ENCODE measurements around the gene OSGEP.

Gene OSGEP

GRCh38 chr14:20418501-20418909 lies 36.1 kb downstream of the OSGEP start:
- no peak overlapping the region for H3K4me3 Mint-ChIP-seq
- H3K36me3 Mint-ChIP-seq (ENCODE audit: insufficient read depth) = peaks cover 2% of the 10 kb centered on the region
- no peak overlapping the region for H3K27ac Mint-ChIP-seq (ENCODE audit: low read depth)
- no peaks in the 10 kb centered on the region for H3K27me3 Mint-ChIP-seq
- DNase-seq (ENCODE audit: low spot score in 2 of 2) (no peak), ATAC-seq (replicated peaks; ENCODE audit: extremely low read depth, poor library complexity, severe bottlenecking) (no peak)
- no peaks in the 10 kb centered on the region for H3K9me3 Mint-ChIP-seq
- peaks cover 20% of the 10 kb centered on the region for H3K4me1 Mint-ChIP-seq

- H3K36me3 Mint-ChIP-seq (ENCODE audit: insufficient read depth) = peaks cover 7% of the 10 kb centered on the region
- no peaks in the 10 kb centered on the region for H3K9me3 Mint-ChIP-seq
- H3K27me3 Mint-ChIP-seq = no peaks in the 10 kb centered on the region
- DNase-seq (ENCODE audit: low spot score in 2 of 2) (no peak), ATAC-seq (replicated peaks; ENCODE audit: extremely low read depth, poor library complexity, severe bottlenecking) (no peak)
- H3K4me1 Mint-ChIP-seq = peaks cover 26% of the 10 kb centered on the region
- H3K4me3 Mint-ChIP-seq = no peak overlapping the region
- no peak overlapping the region for H3K27ac Mint-ChIP-seq (ENCODE audit: low read depth)
Measured at GRCh38 chr14:20417250-20418186, 37.1 kb downstream of the OSGEP start.

GRCh38 chr14:20416223-20416622 lies 38.4 kb downstream of the OSGEP start:
- H3K27ac Mint-ChIP-seq (ENCODE audit: low read depth) = no peak overlapping the region
- H3K27me3 Mint-ChIP-seq = no peaks in the 10 kb centered on the region
- H3K4me3 Mint-ChIP-seq = no peak overlapping the region
- peaks cover 34% of the 10 kb centered on the region for H3K4me1 Mint-ChIP-seq
- no peaks in the 10 kb centered on the region for H3K9me3 Mint-ChIP-seq
- peaks cover 7% of the 10 kb centered on the region for H3K36me3 Mint-ChIP-seq (ENCODE audit: insufficient read depth)
- ATAC-seq (replicated peaks; ENCODE audit: extremely low read depth, poor library complexity, severe bottlenecking) (no peak), DNase-seq (ENCODE audit: low spot score in 2 of 2) (no peak)

GRCh38 chr14:20415782-20416206 lies 38.8 kb downstream of the OSGEP start:
- Mint-ChIP-seq H3K36me3 (ENCODE audit: insufficient read depth) (peaks cover 7% of the 10 kb centered on the region), H3K27ac (ENCODE audit: low read depth) (no peak overlapping the region), H3K4me1 (peaks cover 38% of the 10 kb centered on the region), H3K4me3 (no peak overlapping the region), H3K9me3 (no peaks in the 10 kb centered on the region), H3K27me3 (no peaks in the 10 kb centered on the region)
- peak in 1 of 2 donors; percentile 32 for DNase-seq (ENCODE audit: low spot score in 2 of 2)
- ATAC-seq (replicated peaks; ENCODE audit: extremely low read depth, poor library complexity, severe bottlenecking) = no peak

GRCh38 chr14:20413744-20414082 lies 40.9 kb downstream of the OSGEP start:
- ATAC-seq (replicated peaks; ENCODE audit: extremely low read depth, poor library complexity, severe bottlenecking) (no peak), DNase-seq (ENCODE audit: low spot score in 2 of 2) (no peak)
- peaks cover 46% of the 10 kb centered on the region for H3K4me1 Mint-ChIP-seq
- peaks cover 7% of the 10 kb centered on the region for H3K36me3 Mint-ChIP-seq (ENCODE audit: insufficient read depth)
- H3K27ac Mint-ChIP-seq (ENCODE audit: low read depth) = peak overlapping the region; percentile 98
- peak overlapping the region; percentile 95 for H3K4me3 Mint-ChIP-seq
- H3K9me3 Mint-ChIP-seq = no peaks in the 10 kb centered on the region
- no peaks in the 10 kb centered on the region for H3K27me3 Mint-ChIP-seq

- DNase-seq (ENCODE audit: low spot score in 2 of 2) (peak; percentile 35 to 55), ATAC-seq (replicated peaks; ENCODE audit: extremely low read depth, poor library complexity, severe bottlenecking) (peak; percentile 72)
- Mint-ChIP-seq H3K4me3 (peak within 1 kb of the TSS; percentile 95), H3K9me3 (no peaks in the 10 kb centered on the region), H3K27ac (ENCODE audit: low read depth) (peak within 1 kb of the TSS; percentile 98), H3K36me3 (ENCODE audit: insufficient read depth) (peaks cover 7% of the 10 kb centered on the region), H3K4me1 (peaks cover 46% of the 10 kb centered on the region), H3K27me3 (no peaks in the 10 kb centered on the region)
Measured at GRCh38 chr14:20412876-20413743, 41.5 kb downstream of the OSGEP start, which contains the start of gene TEP1. Gene TEP1, minus strand, starts transcription at chr14:20413501. Its CDS starts 5,062 bp downstream, at chr14:20408439.

GRCh38 chr14:20412411-20412810 lies 42.2 kb downstream of the OSGEP start:
- peaks cover 9% of the 10 kb centered on the region for H3K36me3 Mint-ChIP-seq (ENCODE audit: insufficient read depth)
- peak overlapping the region; percentile 95 for H3K4me3 Mint-ChIP-seq
- peaks cover 46% of the 10 kb centered on the region for H3K4me1 Mint-ChIP-seq
- H3K27ac Mint-ChIP-seq (ENCODE audit: low read depth) = peak overlapping the region; percentile 98
- no peaks in the 10 kb centered on the region for H3K9me3 Mint-ChIP-seq
- DNase-seq (ENCODE audit: low spot score in 2 of 2) (no peak), ATAC-seq (replicated peaks; ENCODE audit: extremely low read depth, poor library complexity, severe bottlenecking) (peak; percentile 66)
- no peaks in the 10 kb centered on the region for H3K27me3 Mint-ChIP-seq

- no peak for DNase-seq (ENCODE audit: low spot score in 2 of 2)
- H3K9me3 Mint-ChIP-seq = no peaks in the 10 kb centered on the region
- peaks cover 56% of the 10 kb centered on the region for H3K4me1 Mint-ChIP-seq
- H3K27me3 Mint-ChIP-seq = no peaks in the 10 kb centered on the region
- H3K36me3 Mint-ChIP-seq (ENCODE audit: insufficient read depth) = peaks cover 30% of the 10 kb centered on the region
- no peak overlapping the region for H3K27ac Mint-ChIP-seq (ENCODE audit: low read depth)
- ATAC-seq (replicated peaks; ENCODE audit: extremely low read depth, poor library complexity, severe bottlenecking) = no peak
- H3K4me3 Mint-ChIP-seq = no peak overlapping the region
Measured at GRCh38 chr14:20409226-20409625, 45.4 kb downstream of the OSGEP start.

GRCh38 chr14:20403521-20403920 lies 51.1 kb downstream of the OSGEP start:
- peak overlapping the region; percentile 32 for H3K27ac Mint-ChIP-seq (ENCODE audit: low read depth)
- ATAC-seq (replicated peaks; ENCODE audit: extremely low read depth, poor library complexity, severe bottlenecking) = no peak
- H3K27me3 Mint-ChIP-seq = no peaks in the 10 kb centered on the region
- no peaks in the 10 kb centered on the region for H3K9me3 Mint-ChIP-seq
- peaks cover 23% of the 10 kb centered on the region for H3K4me1 Mint-ChIP-seq
- DNase-seq (ENCODE audit: low spot score in 2 of 2) = no peak
- H3K4me3 Mint-ChIP-seq = no peak overlapping the region
- peaks cover 67% of the 10 kb centered on the region for H3K36me3 Mint-ChIP-seq (ENCODE audit: insufficient read depth)

- H3K9me3 Mint-ChIP-seq = no peaks in the 10 kb centered on the region
- peaks cover 14% of the 10 kb centered on the region for H3K4me1 Mint-ChIP-seq
- DNase-seq (ENCODE audit: low spot score in 2 of 2) (no peak), ATAC-seq (replicated peaks; ENCODE audit: extremely low read depth, poor library complexity, severe bottlenecking) (no peak)
- H3K36me3 Mint-ChIP-seq (ENCODE audit: insufficient read depth) = peaks cover 76% of the 10 kb centered on the region
- H3K4me3 Mint-ChIP-seq = no peak overlapping the region
- H3K27ac Mint-ChIP-seq (ENCODE audit: low read depth) = peak overlapping the region; percentile 42
- no peaks in the 10 kb centered on the region for H3K27me3 Mint-ChIP-seq
Measured at GRCh38 chr14:20400965-20401593, 53.5 kb downstream of the OSGEP start.

GRCh38 chr14:20400589-20400964 lies 54.0 kb downstream of the OSGEP start:
- Mint-ChIP-seq H3K4me3 (no peak overlapping the region), H3K9me3 (no peaks in the 10 kb centered on the region), H3K36me3 (ENCODE audit: insufficient read depth) (peaks cover 77% of the 10 kb centered on the region), H3K27ac (ENCODE audit: low read depth) (peak overlapping the region; percentile 42), H3K27me3 (no peaks in the 10 kb centered on the region), H3K4me1 (peaks cover 9% of the 10 kb centered on the region)
- no peak for DNase-seq (ENCODE audit: low spot score in 2 of 2)
- ATAC-seq (replicated peaks; ENCODE audit: extremely low read depth, poor library complexity, severe bottlenecking) = no peak

- ATAC-seq (replicated peaks; ENCODE audit: extremely low read depth, poor library complexity, severe bottlenecking) (no peak), DNase-seq (ENCODE audit: low spot score in 2 of 2) (no peak)
- Mint-ChIP-seq H3K4me3 (no peak overlapping the region), H3K9me3 (no peaks in the 10 kb centered on the region), H3K36me3 (ENCODE audit: insufficient read depth) (peaks cover 76% of the 10 kb centered on the region), H3K4me1 (no peaks in the 10 kb centered on the region), H3K27me3 (no peaks in the 10 kb centered on the region), H3K27ac (ENCODE audit: low read depth) (no peak overlapping the region)
Measured at GRCh38 chr14:20397511-20397910, 57.1 kb downstream of the OSGEP start.
